ENCODE measurements around the gene SUMO2.
A peak's percentile ranks its signal among the peaks of the same experiment; 100 is the strongest.
"Not testable (repeated sequence)": the region's sequence is repeated elsewhere in the genome, so short reads cannot be mapped to it uniquely, and the experiment has no call there.

The SUMO2 gene

DNA sequence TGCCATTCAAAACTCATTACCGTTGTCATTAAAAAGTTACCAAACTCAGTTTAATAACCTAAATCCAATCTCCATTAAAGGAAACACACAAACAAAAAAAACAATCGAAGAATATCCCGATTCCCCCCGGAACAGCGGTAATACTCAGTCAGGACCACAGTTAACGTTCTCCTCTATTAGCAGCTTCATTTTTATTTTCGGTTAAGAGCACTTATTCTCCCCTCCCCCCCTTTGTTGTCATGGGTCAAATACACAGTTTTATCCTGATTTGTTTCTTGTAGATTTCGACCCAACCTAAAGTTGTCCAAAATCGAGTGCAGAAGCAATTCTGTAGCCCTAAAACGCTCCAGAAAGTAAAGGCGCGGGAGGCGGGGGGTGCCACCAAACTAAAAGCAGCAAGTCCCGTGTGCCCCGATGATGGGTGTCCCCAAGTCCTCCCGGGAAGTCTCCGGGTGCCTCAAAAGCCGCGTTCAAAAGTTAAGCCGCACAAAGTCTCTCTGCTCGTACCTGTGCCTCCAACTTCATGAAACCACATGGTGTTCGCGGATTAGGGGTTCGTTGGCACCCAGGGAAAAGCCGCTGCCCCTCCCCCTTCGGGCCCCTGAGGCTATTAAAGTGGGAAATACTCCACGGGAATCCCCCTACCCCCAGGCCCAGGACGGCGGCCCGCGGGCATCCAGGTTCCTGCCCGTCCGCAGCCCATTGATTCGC lies 996 bp downstream of the SUMO2 start:
- no peak for DNase-seq (ENCODE audit: low spot score)

DNA sequence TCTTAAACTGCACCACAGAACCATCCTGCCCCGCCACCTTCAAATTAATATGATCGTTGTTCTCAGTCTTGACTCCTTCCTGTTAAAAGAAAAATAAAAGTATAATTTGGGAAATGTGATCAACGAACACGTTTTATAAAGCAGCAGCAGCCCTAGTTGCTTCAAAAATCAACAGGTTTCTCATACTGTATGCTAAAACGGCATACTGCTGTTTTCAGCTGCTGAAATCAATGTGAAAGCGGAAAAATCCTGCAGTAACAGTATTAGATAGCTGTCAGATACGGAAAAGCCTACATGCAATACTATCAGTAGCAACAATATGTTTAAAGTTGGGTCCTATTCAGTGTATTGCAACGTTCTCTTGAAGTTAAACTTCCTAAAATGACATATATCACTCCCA lies 1.6 kb downstream of the SUMO2 start:
- DNase-seq (ENCODE audit: low spot score) = no peak

GRCh38 chr17:75178453-75178852 lies 4.3 kb downstream of the SUMO2 start:
- DNase-seq (ENCODE audit: low spot score) = no peak

GRCh38 chr17:75176625-75177024 lies 6.1 kb downstream of the SUMO2 start:
- DNase-seq (ENCODE audit: low spot score) = no peak

GRCh38 chr17:75174996-75175395 lies 7.8 kb downstream of the SUMO2 start:
- no peak for DNase-seq (ENCODE audit: low spot score)

DNA sequence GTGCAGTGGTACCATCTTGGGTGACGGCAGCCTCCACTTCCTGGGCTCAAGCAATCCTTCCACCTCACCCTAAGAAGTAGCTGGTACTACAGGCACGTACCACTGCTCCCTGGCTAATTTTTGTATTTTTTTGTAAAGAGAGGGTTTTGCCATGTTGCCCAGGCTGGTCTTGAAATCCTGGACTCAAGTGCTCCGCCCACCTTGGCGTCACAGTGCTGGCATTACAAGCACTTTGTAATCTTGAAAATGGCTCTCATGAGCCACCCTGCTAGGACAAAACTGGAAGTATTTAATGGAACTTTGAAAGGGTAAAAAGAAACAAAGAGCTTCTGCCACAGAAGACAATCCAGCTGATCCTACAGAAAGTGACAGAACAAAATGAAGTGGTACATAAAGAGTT lies 9.2 kb downstream of the SUMO2 start:
- DNase-seq (ENCODE audit: low spot score) = no peak

DNA sequence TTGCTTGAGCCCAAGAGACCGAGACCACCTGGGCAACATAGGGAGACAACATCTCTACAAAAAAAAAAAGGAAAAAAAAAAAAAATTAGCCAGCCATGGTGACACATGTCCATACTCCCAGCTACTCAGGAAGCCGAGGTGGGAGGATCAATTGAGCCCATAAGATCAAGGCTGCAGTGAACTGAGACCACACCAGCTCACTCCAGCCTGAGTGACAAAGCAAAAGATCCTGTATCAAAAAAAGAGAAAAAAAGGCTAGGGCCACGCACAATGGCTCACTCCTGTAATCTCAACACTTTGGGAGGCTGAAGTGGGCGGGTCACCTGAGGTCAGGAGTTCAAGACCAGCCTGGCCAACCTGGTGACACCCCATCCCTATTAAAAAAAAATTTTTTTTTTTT lies 13.8 kb downstream of the SUMO2 start:
- DNase-seq (ENCODE audit: low spot score) = no peak

- DNase-seq (ENCODE audit: low spot score) = not testable (repeated sequence)
Measured at GRCh38 chr17:75164606-75165005, 18.2 kb downstream of the SUMO2 start.

DNA sequence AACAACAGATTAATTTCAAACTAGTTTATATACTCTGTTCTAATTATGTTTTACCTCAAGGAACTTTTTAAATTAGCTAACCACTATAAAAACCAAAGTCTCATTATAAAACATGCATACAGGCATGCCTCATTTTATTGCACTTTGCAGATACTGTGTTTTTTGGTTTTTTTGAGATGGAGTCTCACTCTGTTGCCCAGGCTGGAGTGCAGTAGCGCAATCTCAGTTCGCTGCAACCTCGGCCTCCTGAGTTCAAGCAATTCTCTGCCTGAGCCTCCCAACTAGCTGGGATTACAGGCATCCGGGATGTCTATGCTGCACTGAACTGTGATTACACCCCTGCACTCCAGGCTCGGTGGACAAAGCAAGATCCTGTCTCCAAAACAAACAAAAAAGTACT lies 19.7 kb downstream of the SUMO2 start:
- no peak for DNase-seq (ENCODE audit: low spot score)

DNA sequence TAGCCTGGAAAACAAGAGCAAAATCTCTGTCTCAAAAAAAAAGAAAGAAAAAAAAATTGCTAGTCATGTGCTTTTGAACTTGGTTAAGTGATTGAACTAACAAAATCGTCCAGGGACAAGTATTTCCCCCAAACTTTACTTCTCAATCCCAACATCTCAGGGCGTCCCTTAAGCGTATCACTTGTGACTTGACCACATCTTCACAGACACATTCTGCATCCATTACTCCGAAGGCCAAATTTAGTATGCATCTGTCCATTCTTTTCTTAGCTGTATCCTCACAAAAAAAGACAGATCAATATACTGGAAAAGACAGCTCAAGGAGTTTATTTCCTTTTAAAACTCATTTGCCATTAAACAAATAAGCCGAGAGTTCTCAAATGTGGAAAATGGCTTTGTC lies 22.5 kb downstream of the SUMO2 start:
- DNase-seq (ENCODE audit: low spot score) = no peak

GRCh38 chr17:75159196-75160031 lies 23.3 kb downstream of the SUMO2 start:
- DNase-seq (ENCODE audit: low spot score) = no peak

DNA sequence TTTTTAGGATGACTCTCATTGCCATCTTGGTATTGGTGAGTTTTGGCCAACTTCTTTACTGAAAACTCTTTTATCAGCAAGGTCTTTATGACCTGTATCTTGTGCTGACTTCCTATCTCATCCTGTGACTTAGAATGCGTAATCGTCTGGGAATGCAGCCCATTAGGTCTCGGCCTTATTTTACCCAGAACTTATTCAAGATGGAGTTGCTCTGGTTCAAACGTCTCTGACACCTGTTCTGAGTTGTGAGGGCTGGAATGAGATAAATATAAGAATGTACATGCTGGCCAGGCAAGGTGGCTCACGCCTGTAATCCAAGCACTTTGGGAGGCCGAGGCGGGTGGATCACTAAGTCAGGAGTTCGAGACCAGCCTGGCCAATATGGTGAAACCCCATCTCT lies 24.3 kb downstream of the SUMO2 start:
- not testable (repeated sequence) for DNase-seq (ENCODE audit: low spot score)

DNA sequence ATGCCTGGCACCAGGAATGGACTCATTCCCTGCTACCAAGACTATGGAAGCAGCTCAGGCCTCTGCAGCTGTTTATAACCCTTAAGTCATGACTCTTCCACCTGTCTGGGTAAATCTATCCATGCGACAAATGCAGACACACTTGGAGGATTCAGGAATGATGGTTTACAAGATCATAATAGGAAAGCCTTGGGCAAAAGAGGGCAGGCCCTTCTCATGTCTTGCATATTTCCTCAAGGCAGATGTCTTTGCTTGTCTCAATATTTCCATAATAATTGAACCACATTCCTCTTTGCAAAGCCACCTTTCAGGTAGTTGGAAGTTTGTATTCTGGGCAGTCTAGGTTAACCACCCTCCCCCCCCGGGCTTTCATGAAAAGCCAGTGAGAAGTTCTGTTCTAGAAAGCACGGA lies 27.6 kb downstream of the SUMO2 start:
- DNase-seq (ENCODE audit: low spot score) = no peak

DNA sequence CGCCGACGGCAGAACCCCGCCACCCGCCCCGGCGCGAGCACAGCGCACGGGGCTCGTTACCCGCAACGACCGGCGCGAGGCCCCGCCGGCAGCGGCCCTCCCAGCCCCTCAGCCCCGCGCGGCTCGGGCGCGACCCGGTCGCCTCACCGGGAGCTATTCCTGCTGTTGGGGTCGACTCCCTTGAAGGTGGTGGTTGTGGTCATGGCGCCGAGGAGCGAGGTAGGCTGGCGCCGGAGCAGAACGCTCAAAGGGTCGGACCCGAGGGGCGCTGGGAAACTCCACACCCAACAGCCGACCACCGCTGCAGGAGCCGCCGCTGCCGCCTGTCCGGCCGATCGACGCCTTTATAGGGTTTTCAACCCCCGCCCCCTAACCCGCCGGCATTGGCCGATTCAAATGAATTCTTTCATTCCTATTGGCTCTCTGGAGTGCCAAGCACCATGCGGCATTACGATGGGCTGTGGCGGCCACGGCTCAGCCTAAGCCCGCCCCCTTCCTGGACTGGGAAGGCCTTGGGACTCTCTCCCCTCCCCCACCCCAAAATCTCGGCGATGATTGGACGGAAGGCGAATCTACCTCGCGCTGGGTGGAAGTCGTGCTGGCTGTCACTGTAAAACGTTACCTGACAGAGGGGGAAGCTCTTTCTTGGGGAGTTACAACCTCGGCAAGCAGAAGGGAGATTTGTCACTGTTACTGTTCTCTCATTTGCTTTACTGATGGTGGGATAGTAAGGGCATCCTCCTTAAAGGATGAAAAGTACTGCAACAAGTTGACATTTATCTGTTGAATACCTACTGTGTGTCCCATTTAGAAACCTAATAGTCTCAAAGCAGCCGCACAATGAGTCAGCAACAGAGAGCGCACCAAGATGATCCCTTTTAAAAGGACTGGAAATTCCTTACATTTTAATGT lies 28.3 kb downstream of the SUMO2 start, which contains the start of gene JPT1:
Gene JPT1 (minus strand): TSS at position 318 of the 912 bp plus-strand sequence. CDS start 115 bp downstream, at position 203.
- DNase-seq (ENCODE audit: low spot score) = peak; percentile 100

- DNase-seq (ENCODE audit: low spot score) = peak; percentile 70
Measured at GRCh38 chr17:75153780-75154194, 29.0 kb downstream of the SUMO2 start.

GRCh38 chr17:75152922-75153779 lies 29.6 kb downstream of the SUMO2 start:
- peak; percentile 63 for DNase-seq (ENCODE audit: low spot score)

GRCh38 chr17:75152523-75152921 lies 30.2 kb downstream of the SUMO2 start:
- DNase-seq (ENCODE audit: low spot score) = no peak

DNA sequence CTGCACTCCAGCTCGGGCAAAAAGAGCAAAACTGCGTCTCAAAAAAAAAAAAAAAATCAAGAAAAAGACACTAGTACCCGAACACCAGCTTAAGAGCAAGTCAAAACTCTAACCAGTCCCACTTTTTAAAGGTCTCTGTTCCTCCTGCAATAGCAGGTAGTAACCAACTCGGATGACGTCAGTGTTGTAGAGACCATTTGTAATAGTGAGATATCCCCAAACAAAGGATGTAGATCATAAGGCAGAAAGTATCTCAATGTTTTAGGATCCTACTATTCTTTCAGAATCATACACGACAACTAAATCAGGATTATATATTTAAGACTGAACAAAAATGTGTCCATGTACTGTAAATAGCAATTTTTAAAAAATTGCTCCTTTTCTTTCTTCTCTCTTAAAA lies 30.8 kb downstream of the SUMO2 start:
- no peak for DNase-seq (ENCODE audit: low spot score)

- DNase-seq (ENCODE audit: low spot score) = no peak
Measured at GRCh38 chr17:75147878-75148546, 34.7 kb downstream of the SUMO2 start.

DNA sequence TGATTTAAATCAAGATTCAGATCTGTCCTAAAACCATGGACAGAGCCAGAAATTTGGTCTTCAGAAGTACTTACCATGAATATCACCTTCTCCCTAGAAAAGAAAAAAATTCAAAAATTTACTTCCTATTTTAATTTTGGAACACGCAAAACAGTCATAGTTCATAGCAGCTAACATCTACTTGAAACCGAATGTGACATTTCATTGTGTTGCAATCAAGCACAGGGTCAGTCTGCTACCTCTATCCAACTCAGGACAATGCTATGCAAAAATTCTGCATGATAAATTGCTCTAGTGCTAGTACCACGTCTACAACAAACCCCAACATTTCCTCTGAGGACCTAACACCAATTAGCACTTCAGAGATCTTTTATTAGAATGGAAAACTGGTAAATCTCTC lies 36.2 kb downstream of the SUMO2 start:
- DNase-seq (ENCODE audit: low spot score) = no peak
